Astrocyte of the hippocampus (primary cell): Measurements from ENCODE around the gene ERP44.
A peak's percentile ranks its signal among the peaks of the same experiment; 100 is the strongest.
"Not testable (repeated sequence)": the region's sequence is repeated elsewhere in the genome, so short reads cannot be mapped to it uniquely, and the experiment has no call there.

Experiments used
- DNase-seq: peaks from one replicate; pipeline ENCODE4 v3.0.0; 2011; ENCODE audit warnings: low read depth, low spot score

Gene ERP44

DNA sequence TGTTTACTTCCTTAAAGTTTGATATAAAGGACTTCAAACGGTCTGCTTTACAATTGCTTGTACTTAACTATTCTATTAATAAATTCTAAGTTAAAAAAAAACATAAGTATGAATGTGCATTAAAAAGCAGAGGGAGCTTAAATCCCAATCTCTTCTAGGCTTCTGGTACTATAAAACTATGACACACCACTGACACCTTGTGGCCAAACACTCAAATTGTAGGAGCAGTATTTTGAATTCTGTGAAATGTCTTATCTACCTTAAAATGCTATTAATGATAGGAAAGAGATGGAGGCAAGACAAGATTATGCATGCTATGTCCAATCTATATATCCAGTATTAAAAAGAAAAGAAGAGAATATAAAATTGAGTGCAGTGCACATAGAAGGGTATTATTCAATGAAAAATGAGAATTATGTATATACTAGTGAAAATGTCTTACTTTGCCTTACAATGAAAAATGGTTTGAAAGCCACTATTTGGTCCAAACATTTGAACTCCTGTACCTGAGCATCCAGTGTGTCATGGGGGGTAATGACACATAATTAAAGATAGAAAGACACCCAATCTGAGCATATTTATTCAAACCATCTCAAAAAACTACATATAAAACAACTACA lies 87.6 kb downstream of the ERP44 start:
- peak; percentile 67 for DNase-seq

DNA sequence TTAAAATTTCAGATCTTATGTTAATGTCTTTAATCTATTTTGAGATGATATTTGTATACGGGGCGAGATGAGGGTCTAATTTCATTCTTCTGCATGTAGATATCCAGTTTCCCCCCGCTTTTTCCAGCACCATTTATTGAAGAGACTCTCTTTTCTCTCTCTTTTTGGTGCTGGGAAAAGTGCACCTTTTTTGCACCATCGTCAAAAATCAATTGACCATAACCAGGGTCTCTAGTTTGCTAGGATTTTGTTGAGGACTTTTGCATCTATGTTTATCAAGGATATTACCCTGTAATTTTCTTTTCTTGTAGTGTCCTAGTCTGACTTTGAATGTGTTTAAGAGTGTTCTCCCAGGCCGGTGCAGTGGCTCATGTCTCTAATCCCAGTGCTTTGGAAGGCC lies 99.0 kb downstream of the ERP44 start:
- no peak for DNase-seq

DNA sequence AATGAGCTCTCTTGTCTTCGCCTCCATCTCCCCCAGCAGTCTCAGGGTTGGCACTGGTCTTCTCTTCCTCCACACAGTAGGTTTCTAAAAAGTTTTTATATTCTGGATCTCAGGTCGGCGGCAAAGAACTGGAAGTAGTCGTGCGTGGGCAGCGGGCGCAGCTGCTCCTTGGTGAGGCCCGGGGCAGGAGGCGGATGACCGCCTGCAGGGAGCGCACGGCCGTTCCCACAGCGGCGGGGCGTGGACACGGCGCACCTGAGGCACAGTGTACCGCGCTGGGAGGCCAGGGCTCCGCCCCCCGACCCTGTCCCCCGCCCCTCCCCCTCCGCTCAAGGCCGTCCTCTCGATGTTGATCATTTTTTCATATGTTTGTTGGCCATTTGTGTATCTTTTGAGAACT lies 99.9 kb downstream of the ERP44 start:
- no peak for DNase-seq

- DNase-seq, result no peak
Measured at GRCh38 chr9:99998266-99998665, 100.5 kb downstream of the ERP44 start.

GRCh38 chr9:99990508-99990907 lies 108.3 kb downstream of the ERP44 start:
- not testable (repeated sequence) for DNase-seq

- no peak for DNase-seq
Measured at GRCh38 chr9:99986642-99987041, 112.2 kb downstream of the ERP44 start.

GRCh38 chr9:99980598-99980997 lies 118.2 kb downstream of the ERP44 start:
- DNase-seq, result no peak

DNA sequence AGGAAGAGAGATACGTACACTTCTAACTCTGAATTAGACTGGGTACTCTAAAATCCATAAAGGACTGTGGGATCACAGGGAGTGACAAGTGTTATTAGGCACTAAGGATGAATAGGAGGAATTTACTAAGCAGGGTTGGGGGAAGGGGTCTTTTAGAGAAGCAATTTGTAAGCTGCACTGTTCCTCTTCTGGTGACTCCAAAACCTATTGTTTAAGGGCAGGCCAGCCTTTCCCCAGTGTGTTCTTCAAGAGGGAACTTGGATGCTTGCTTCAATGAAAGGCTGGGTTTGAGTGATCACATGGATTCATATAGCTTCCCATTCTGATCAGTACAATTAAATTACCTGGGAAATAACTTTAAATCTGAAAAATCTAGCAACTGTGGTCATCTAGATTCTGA lies 120.6 kb downstream of the ERP44 start:
- DNase-seq, result no peak

DNA sequence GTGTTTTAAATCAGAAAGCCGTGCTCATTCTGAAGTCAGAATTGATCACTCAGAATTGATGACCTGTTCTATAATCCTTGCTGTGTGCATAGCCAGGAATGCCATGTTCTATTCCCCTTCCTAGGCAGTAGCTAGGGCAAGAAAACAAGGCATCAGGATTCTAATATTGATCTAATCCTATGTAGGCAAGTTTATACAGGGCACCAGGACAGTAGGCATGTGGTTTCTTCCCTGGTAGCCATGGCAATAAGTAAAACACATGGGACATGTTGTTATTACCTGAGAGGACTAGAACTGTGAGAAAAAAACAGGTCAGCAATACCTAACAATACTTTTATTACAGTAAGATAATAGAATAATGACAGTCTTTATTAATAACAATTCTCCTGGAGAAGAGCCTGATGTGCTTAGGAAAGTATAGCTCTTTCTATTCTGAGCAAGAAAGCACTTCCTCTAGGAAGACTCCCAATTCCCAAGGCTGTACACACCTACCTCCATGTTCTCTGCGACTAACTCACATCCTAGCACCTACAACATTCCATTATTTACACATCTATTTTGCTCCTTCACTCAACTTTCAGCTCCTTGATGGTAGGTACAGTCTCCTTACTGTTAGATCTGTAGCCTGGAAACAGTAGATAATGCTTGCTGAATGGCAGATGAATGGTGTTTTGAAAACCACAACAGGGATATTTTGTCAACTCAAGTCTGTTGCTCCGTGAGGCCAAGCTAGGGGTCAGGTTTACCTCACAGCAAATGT lies 121.6 kb downstream of the ERP44 start:
- no peak for DNase-seq

DNA sequence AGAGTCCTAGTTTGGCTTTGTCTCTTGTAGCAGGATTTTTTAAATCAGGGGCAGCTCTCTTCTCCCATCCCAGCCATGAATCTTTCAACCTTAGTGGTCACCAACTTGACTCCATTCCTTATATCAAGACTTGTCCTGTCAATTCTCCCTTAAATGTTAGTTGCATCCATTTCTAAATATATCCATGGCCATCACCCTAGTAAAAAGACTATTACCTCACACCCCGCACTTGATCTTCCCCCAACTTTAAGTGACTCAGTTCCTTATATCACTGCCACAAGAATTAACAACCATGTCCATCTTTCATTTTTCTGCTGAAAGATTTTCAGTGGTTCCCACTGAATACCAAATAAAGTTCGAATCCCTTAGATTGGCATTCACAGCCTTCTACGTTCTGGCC lies 125.3 kb downstream of the ERP44 start:
- DNase-seq, result no peak

GRCh38 chr9:99971410-99971809 lies 127.4 kb downstream of the ERP44 start:
- DNase-seq, result no peak

GRCh38 chr9:99970481-99970880 lies 128.3 kb downstream of the ERP44 start:
- DNase-seq, result no peak

DNA sequence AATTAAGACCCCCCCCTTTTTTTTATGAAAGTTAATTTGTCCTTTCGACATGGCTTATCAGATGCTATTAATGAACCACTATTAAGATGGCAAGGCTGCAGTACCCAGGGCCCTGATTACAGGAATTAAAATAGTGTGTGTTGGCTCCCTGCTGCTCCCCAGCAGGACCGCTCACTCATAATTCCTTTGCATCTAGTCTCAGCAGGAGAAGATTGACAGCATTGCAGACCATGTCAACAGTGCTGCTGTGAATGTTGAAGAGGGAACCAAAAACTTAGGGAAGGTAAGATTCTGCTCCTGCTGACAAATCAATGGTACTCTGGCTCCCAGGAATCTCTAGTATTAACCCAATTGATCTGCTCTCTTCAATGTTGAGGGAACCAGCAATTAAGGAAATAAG lies 131.3 kb downstream of the ERP44 start:
- no peak for DNase-seq

DNA sequence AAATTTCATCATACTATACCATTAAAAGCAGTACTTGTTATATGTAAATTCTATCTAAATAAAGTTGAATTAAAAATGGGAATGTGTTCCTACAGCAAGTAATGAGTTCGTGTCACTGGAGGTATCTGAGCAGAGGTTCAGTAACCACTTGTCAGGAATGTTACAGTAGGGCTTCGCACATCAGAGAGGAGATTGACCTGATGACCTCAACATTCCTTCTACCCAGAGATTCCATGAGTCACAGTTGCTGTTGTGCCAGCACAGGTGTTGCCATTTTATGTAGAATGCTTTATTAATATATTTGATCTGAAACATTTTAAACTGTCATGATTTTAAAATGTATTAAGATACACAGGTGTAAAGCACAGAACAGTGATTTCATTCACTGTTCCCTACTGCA lies 132.1 kb downstream of the ERP44 start:
- peak; percentile 62 for DNase-seq

GRCh38 chr9:99966001-99966400 lies 132.8 kb downstream of the ERP44 start:
- DNase-seq, result no peak

DNA sequence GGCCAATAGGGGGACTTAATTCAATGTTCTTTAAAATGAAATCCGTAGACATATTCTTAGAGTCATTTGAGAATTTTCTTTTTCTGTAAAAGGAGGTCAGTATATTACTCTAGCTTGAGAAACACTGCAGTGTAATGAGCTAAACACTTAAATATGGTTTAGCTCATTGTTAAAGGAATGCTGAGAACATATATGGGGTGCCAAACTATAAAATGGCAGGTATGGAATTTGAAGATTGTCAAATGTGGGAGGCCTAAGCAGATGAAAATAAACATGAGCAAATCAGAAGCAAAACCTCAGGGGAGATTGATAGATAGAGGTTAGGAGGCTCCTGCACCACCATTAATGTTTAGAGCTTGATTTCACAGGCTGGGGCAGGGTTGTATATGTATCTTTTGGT lies 134.5 kb downstream of the ERP44 start:
- DNase-seq, result peak; percentile 17

GRCh38 chr9:99962680-99963261 lies 136.0 kb downstream of the ERP44 start:
- peak; percentile 48 for DNase-seq

GRCh38 chr9:99955606-99956005 lies 143.2 kb downstream of the ERP44 start:
- DNase-seq, result no peak

- no peak for DNase-seq
Measured at GRCh38 chr9:99954819-99955218, 144.0 kb downstream of the ERP44 start.

DNA sequence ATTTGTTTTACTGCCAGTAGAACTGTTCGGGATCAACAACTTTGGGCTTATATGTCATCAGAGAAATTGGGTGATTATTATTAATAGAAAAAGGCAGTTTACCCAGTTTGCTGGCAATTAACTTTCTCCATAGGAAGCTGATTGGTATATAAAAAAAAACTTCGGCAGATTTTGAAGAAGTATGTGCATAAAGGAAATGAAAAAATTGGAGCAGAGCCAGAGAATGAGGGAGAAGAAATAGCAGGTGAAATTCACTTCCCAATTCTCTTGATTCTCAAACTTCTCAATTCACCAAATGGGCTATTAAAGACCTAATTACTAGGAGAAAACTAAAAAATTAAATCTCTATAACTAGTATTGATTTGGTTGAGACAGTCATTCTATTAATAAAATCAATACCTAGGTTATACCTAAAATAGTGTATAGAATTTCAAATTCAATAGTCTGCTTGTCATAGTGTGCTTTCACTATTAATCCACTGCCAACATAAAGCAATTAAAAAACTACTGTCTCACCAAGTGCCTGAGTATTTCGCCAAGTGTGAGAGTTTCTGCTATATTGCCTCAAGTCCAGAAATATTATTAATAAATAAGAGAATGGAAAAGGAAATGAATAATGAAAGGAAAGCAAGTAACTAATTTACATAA lies 144.8 kb downstream of the ERP44 start:
- DNase-seq, result no peak

DNA sequence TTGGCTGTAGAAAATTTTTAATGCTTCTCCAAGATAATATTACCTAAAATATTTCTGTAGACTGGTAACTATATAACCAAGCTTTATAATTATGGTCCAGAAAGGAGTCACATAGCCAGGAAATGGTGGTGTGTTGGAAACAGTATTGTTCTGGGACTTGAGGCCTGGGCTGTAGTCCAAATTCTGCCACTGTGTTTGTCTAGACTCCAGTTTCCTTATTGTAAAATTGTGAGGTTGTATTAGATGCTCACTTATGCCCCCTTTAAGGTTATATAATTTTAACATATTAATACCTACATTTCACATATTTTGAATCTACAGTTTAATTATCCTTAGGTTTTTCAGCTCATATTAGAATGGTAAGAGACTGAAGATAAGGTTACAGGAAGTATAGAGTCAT lies 149.9 kb downstream of the ERP44 start:
- DNase-seq, result peak; percentile 47

DNA sequence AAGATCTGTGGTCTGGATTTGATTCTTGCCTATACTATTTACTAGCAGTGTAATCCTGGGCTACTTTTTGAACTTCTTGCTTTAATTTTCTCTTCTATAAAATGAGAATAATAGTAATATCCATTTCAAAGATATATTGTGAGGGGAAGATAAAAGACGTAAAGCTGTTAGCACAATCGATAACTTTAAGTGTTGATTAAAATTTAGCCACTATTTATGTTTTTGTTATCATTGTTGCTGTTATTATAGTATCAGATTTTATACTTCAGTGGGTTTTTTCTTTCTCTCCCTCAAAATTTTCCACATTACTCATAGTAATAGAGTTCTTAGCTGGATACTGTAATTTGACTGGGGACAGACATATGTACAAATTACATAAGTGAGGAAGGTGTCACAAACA lies 150.3 kb downstream of the ERP44 start:
- no peak for DNase-seq

GRCh38 chr9:99947395-99947794 lies 151.4 kb downstream of the ERP44 start:
- DNase-seq, result no peak
